Gastroesophageal sphincter (tissue), 3 donors: ENCODE data around the gene FBXO41.

ENCODE experiments used
- POLR2A ChIP-seq, 2 donors: fragments of 450-650 bp; IDR thresholded peaks; one replicate each; pipeline ENCODE4 v1.6.1; 2017; ENCODE audit warnings: antibody characterized with exemption in 2 of 2, mild to moderate bottlenecking in 2 of 2, moderate library complexity in 1 of 2
- POLR2AphosphoS5 ChIP-seq: sonication (generic); formaldehyde crosslinking; IDR thresholded peaks from one replicate; pipeline ENCODE4 v1.6.1; 2017; ENCODE audit warnings: antibody characterized with exemption
- TF ChIP-seq, protein P1 (sequence below), 4 experiments: fragments of 200-600 bp in 2 of 4; fragments of 450-650 bp in 2 of 4; sonication (generic) in 1 of 4; IDR thresholded peaks; one replicate each; pipeline ENCODE4 v1.5.1; 2017 to 2019; ENCODE audit warnings: antibody characterized with exemption in 4 of 4, mild to moderate bottlenecking in 2 of 4, moderate library complexity in 2 of 4

DNA sequence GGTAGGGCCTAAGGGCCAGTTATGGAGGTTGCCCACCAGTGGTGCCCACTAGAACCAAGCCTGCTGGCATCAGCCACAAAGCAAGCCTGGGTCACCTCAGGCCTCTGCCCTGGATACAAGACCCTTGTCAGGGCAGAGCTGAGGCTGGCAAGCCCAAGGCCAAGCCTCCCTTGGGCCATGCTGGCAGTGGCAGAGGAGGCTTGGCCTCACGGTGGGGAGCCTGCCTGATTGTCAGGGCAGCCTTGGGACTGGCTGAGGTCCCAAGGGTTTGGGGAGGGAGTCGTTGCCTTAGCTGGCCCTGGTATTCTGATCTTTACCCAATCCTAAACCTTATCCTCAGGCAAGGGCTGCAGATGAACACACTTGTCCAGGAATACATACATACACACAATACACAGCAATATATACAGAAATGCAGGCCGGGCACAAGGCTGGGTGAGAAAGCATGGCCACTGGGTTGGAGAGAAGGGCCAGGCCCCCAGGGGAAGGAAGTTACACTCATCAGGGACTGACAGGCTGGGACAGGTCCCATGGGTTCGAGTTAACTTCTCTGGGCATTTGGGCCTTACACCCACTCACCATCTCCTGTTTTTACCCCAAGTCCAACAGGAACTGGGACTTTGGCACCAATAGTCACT lies 29.2 kb downstream of the FBXO41 start:
- TF ChIP-seq, protein P1, sequence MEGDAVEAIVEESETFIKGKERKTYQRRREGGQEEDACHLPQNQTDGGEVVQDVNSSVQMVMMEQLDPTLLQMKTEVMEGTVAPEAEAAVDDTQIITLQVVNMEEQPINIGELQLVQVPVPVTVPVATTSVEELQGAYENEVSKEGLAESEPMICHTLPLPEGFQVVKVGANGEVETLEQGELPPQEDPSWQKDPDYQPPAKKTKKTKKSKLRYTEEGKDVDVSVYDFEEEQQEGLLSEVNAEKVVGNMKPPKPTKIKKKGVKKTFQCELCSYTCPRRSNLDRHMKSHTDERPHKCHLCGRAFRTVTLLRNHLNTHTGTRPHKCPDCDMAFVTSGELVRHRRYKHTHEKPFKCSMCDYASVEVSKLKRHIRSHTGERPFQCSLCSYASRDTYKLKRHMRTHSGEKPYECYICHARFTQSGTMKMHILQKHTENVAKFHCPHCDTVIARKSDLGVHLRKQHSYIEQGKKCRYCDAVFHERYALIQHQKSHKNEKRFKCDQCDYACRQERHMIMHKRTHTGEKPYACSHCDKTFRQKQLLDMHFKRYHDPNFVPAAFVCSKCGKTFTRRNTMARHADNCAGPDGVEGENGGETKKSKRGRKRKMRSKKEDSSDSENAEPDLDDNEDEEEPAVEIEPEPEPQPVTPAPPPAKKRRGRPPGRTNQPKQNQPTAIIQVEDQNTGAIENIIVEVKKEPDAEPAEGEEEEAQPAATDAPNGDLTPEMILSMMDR (IDR thresholded peaks at IDR 0.05) = no peak
- no peak for TF ChIP-seq POLR2AphosphoS5
- no peak for TF ChIP-seq POLR2A (IDR thresholded peaks at IDR 0.05)
